HL-60/S4 treated with phorbol 12-myristate 13-acetate at 8.2 ng/mL for 4 days and 3 days (cell line): ENCODE data around the gene C2CD4A.
"Not testable (repeated sequence)": the region's sequence is repeated elsewhere in the genome, so short reads cannot be mapped to it uniquely, and the experiment has no call there.

ENCODE experiments used
- in situ Hi-C: fragments of 300-500 bp; cut with MboI; formaldehyde crosslinking; loops from 2 replicates; pipeline ENCODE4 v1.15.0; 2022; ENCODE audit warnings: low sequenced_read_pairs

The C2CD4A gene

GRCh38 chr15:62066663-62067447 lies at the start of gene C2CD4A:
TSS of gene C2CD4A (plus strand) at chr15:62066977. CDS start at chr15:62067614, 637 bp downstream.
- in situ Hi-C loops = no loop called here

GRCh38 chr15:62020576-62021160 lies 46.1 kb upstream of the C2CD4A start:
- in situ Hi-C loops = no loop called here

- in situ Hi-C loops = no loop called here
Measured at GRCh38 chr15:62021991-62022600, 44.7 kb upstream of the C2CD4A start.

- in situ Hi-C loops = no loop called here
Measured at GRCh38 chr15:62026487-62027262, 40.1 kb upstream of the C2CD4A start.

GRCh38 chr15:62027263-62027565 lies 39.6 kb upstream of the C2CD4A start:
- in situ Hi-C loops = no loop called here

- in situ Hi-C loops = no loop called here
Measured at GRCh38 chr15:62027916-62028315, 38.9 kb upstream of the C2CD4A start.

GRCh38 chr15:62035256-62035924 lies 31.4 kb upstream of the C2CD4A start:
- in situ Hi-C loops = no loop called here

GRCh38 chr15:62046078-62046743 lies 20.6 kb upstream of the C2CD4A start:
- in situ Hi-C loops = no loop called here

GRCh38 chr15:62047282-62047827 lies 19.4 kb upstream of the C2CD4A start:
- in situ Hi-C loops = no loop called here

- in situ Hi-C loops = not testable (repeated sequence)
Measured at GRCh38 chr15:62048254-62048653, 18.5 kb upstream of the C2CD4A start.

- in situ Hi-C loops = no loop called here
Measured at GRCh38 chr15:62050115-62050514, 16.7 kb upstream of the C2CD4A start.

GRCh38 chr15:62051166-62051565 lies 15.6 kb upstream of the C2CD4A start:
- in situ Hi-C loops = no loop called here

GRCh38 chr15:62052713-62053112 lies 14.1 kb upstream of the C2CD4A start:
- in situ Hi-C loops = no loop called here

- in situ Hi-C loops = no loop called here
Measured at GRCh38 chr15:62053439-62054085, 13.2 kb upstream of the C2CD4A start.

- in situ Hi-C loops = no loop called here
Measured at GRCh38 chr15:62054979-62055378, 11.8 kb upstream of the C2CD4A start.

GRCh38 chr15:62057341-62057980 lies 9.3 kb upstream of the C2CD4A start:
- in situ Hi-C loops = no loop called here

GRCh38 chr15:62058327-62059028 lies 8.3 kb upstream of the C2CD4A start:
- in situ Hi-C loops = no loop called here

GRCh38 chr15:62059108-62059815 lies 7.5 kb upstream of the C2CD4A start:
- in situ Hi-C loops = no loop called here
